HG03575 (cell line): Measurements from ENCODE around the gene GCN1.

Experiments
- ATAC-seq: cut with Tn5 transposase; IDR thresholded peaks from one replicate; pipeline ENCODE4 v1.9.1; 2021; ENCODE audit not compliant: unreplicated experiment, insufficient number of reproducible peaks, low FRiP score; ENCODE audit errors: extremely low read depth

The GCN1 gene

GRCh38 chr12:120103044-120103338 is 91.5 kb downstream of the GCN1 start:
- no peak for ATAC-seq

- ATAC-seq = no peak
Measured at GRCh38 chr12:120102189-120103043, 92.1 kb downstream of the GCN1 start.

DNA sequence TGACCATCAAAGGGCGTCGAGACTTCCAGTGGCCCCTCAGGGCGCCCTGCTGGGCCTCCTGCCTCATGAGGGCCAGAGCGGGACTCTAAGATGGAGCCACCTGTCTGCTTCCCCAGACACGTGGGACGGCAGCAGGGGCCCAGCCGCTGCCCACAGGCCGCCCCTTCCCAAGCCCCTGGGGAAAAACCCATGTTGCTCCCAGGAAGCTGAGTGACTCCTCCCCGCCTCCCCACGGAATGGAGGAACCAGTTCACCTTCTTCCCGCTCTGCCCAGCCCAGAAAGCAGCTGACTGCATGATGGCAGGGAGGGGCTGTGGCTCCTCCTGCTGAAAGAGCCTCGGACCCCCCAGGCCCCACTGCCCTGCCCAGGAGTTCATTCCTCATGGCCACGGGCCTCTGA is 92.9 kb downstream of the GCN1 start:
- ATAC-seq = no peak

- ATAC-seq = no peak
Measured at GRCh38 chr12:120101182-120101581, 93.3 kb downstream of the GCN1 start.

- no peak for ATAC-seq
Measured at GRCh38 chr12:120100630-120101029, 93.9 kb downstream of the GCN1 start.

- no peak for ATAC-seq
Measured at GRCh38 chr12:120099738-120100137, 94.8 kb downstream of the GCN1 start.

- ATAC-seq = no peak
Measured at GRCh38 chr12:120098756-120099470, 95.6 kb downstream of the GCN1 start.

- no peak for ATAC-seq
Measured at GRCh38 chr12:120096671-120097202, 97.8 kb downstream of the GCN1 start.

DNA sequence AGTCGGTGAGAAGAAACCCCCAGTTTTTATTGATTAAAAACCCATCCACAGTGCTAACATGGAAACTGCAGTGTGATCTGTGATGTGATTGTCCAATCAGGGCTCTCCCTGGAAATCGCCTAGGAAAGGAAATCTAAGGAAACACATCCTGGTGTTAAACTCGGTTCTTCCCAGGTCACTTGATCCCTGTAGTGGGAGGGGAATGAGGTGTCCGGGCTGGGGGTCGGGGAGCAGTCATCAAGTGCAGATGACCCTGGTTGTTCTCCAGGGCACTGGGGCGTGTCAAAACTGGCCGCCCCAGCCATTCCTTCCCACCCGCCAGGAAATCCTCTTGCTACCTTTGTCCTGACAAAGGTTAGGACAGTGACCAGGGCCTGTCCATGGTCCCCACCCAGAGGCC is 98.8 kb downstream of the GCN1 start:
- ATAC-seq = no peak

DNA sequence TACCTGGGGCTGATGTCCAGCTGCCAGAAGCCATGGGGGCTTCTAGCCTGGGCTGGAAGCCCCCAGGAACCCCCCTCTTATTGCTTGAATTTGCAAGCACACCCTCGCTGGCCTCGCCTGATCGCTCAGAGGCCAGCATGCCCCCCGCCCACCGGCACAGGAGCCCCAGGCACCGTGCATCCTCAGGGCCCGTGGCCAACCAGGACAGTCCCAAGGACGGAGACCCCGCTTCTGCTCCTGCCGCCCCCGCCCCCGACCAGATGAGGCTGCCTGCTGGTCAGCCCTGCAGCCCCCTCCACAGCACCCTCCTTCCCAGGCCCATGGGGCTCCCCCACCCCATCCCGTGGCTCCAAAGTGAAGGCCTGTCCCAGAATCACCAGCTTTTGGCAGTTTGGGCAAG is 99.2 kb downstream of the GCN1 start:
- ATAC-seq = no peak

- no peak for ATAC-seq
Measured at GRCh38 chr12:120094485-120094884, 100.0 kb downstream of the GCN1 start.

GRCh38 chr12:120093592-120094355 is 100.7 kb downstream of the GCN1 start:
- ATAC-seq = no peak

DNA sequence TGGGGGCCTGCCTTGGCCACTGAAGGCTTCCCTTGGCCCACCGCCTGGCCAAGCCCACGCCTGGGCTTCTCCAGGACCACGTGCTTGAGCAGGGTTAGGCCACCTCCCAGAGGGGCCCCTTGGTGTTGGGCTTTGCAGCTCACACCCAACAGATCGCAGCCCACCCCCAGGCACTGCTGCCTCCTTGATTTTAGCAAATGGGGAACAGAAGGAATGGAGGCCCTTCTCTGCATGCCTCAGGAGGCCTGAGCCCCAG is 101.3 kb downstream of the GCN1 start:
- no peak for ATAC-seq

DNA sequence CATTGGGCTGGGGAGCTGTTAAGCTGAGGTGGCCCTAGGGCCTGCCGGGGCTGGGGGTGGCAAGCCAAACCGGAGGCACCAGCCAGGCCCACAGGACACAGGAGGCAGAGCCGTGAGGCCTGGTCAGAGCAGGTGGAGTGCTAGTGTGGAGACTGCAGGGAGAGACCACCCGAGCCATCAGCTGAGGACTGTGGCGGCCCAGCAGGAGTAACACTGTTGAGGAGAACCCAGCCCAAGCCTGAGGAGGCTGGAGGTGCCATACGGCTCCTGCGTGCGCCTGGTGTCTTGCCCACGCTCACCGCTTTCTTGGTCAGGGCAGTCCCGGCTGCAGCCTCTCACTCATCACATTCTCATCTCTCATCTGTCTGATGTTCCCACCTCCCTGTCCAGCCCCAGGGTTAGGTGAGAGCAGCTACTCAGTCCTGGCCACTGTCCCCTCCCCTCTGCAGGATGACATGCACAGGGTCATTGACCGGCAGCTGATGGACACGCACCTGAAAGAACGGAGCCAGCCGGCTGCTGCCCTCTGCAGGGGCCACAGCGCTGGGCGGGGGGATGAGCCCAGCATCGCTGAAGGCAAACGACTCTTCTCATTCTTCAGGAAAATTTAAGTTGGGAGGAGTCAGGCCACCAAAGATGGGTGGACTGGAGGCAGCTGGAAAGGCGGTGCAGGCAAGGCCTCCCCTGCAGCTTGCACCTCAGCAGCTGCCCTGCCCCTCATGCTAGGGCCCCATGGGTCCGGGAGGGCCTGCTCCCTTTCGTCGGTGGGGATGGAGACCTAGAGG is 101.8 kb downstream of the GCN1 start:
- ATAC-seq = no peak

DNA sequence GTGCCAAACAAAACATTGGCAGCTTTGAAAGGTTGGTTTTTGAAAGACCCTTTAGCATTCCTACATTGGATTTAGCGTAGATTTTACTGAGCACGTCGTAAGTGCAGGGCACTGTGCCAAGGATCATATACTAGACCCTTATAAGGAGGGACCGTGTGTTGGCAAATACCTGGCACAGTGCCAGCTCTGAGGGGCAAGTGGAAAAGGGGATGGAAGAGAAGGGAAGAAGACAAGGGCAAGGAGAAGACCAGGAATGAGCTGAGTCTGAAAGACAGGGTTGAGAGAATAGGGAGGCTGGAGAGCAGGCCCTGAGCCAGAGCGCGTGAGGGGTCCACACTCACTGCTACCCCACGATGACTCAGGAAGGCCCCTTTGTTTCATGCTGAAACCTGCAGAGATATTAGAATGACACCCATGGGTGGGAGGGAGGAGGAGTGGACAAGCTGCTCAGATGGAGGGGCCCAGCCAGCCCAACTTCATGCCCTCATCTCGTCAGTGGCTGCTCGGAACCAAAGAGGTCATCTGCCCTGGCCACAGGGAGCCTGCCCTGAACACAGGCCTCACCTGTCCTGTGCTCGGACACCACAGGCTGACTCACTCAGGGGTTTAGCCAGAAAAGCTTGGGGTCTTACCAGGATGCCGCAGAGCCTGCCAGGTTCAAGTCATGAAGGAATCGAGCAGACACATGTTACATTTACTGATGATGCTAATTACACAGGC is 103.0 kb downstream of the GCN1 start:
- ATAC-seq = no peak

DNA sequence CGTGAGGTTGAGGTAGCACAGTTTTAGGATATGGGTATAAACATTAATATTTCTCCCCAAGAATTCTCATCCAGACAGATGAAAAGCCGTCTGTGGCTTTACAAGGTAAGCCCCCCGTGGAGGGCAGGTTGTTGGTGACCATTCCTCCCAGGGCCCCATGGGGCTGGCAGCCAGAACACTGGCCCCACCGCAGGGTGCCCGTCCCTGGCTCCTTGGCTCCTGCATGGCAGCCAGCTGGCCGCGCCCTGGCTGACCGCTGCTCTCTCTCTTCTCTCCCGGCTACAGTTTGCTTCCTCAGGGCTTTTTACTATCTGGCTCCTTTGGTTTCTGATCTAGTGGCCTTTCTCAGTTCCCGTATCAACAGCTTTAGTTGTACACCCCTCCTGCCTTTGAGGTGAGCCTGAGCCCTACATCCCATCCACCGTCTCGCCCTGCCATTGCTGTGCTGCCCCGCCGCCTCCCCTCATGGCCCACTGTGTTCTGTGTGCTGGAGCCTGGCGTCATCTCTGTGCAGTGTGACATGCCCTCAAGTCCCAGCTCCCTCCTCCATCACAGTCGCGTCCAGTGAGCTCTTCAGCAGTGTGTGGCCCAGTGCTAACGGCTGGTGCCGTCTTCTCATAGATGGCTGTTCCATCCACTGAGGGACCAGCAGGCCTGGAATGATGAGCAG is 103.8 kb downstream of the GCN1 start:
- ATAC-seq = no peak

- no peak for ATAC-seq
Measured at GRCh38 chr12:120090206-120090605, 104.3 kb downstream of the GCN1 start.

DNA sequence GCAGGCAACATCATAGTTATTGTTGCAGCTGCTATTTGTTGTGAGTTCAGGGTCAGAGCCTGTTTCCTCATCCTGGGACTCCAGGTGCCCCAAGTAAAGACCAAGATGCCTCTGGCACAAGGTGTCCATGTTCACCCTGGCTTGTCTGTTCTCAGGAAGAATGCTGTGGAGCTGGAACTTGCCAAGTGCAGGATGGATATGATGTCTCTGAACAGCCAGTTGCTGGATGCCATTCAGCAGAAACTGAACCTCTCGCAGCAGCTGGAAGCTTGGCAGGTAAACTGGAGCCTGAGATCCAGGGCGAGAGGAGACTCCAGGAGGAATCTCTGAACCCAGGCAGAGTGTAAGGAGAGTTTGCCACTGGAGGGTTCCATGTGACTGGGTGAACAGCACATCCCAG is 104.7 kb downstream of the GCN1 start:
- ATAC-seq = no peak
